BJ (cell line): Measurements from ENCODE around the gene FZR1. TPM values are rescaled to one million over a fixed set of nuclear protein-coding genes. Genes with fewer than 3 reads are reported as not detected.

Source experiments
- CTCF ChIA-PET: fragments of 350-600 bp; formaldehyde crosslinking; extraction: SDS; loops from one replicate; lab custom pipeline; 2021; ENCODE audit warnings: antibody characterized with exemption, inconsistent platforms; lab: Yijun Ruan, JAX
- POLR2A ChIA-PET: fragments of 300-600 bp; sonication (Branson Sonifier 250); formaldehyde crosslinking; extraction: SDS; loops from one replicate; lab custom pipeline; 2021; ENCODE audit warnings: antibody characterized with exemption; lab: Charles Lee
- DNase-seq: peaks from one replicate; pipeline ENCODE4 v3.0.0-alpha.2; 2011; ENCODE audit warnings: low read depth
- H3K27me3 ChIP-seq: 2 replicates; pipeline ENCODE4 v1.6.0; 2011; ENCODE audit warnings: low read length; ENCODE audit not compliant: control insufficient read depth, insufficient read depth
- H3K36me3 ChIP-seq: 2 replicates; pipeline ENCODE4 v1.5.1; 2011; ENCODE audit warnings: low read length; ENCODE audit not compliant: control insufficient read depth, insufficient read depth
- H3K4me3 ChIP-seq: 2 replicates; pipeline ENCODE4 v1.5.1; 2011; ENCODE audit warnings: low read depth, mild to moderate bottlenecking, control low read depth, low read length
- CTCF ChIP-seq: IDR thresholded peaks from 2 replicates; pipeline ENCODE4 v1.5.1; 2011; ENCODE audit warnings: low read depth, mild to moderate bottlenecking, control low read depth, inconsistent platforms, low read length, moderate library complexity; ENCODE audit not compliant: insufficient read depth
- polyA plus RNA-seq: library from polyadenylated mRNA; depleted of rRNA; stranded (reverse); fragments of >200 nt; gene quantifications from 2 replicates; pipeline ENCODE4 v1.2.3, GENCODE V29; 2011

Gene FZR1
- polyA plus RNA-seq, 1 experiment: 52.3 TPM

- Histone ChIP-seq H3K36me3 (peaks cover 14% of the 10 kb centered on the region), H3K27me3 (no peaks in the 10 kb centered on the region), H3K4me3 (no peak overlapping the region)
- DNase-seq: no peak
- CTCF ChIA-PET: no interaction called here
- POLR2A ChIA-PET: no interaction called here
- TF ChIP-seq CTCF: no peak
Measured at GRCh38 chr19:3508771-3509535, 2.8 kb downstream of the FZR1 start.

- DNase-seq: no peak
- ChIA-PET POLR2A (no interaction called here), CTCF (no interaction called here)
- no peak for TF ChIP-seq CTCF
- Histone ChIP-seq H3K36me3 (peaks cover 14% of the 10 kb centered on the region), H3K4me3 (no peak overlapping the region), H3K27me3 (no peaks in the 10 kb centered on the region)
Measured at GRCh38 chr19:3509566-3509989, 3.5 kb downstream of the FZR1 start.

GRCh38 chr19:3510727-3511126, 4.6 kb downstream of the FZR1 start:
- Histone ChIP-seq H3K27me3 (no peaks in the 10 kb centered on the region), H3K36me3 (peaks cover 16% of the 10 kb centered on the region), H3K4me3 (no peak overlapping the region)
- no peak for TF ChIP-seq CTCF
- no peak for DNase-seq
- CTCF ChIA-PET: no interaction called here
- POLR2A ChIA-PET: no interaction called here

- Histone ChIP-seq H3K27me3 (no peaks in the 10 kb centered on the region), H3K4me3 (no peak overlapping the region), H3K36me3 (peaks cover 16% of the 10 kb centered on the region)
- ChIA-PET POLR2A (no interaction called here), CTCF (no interaction called here)
- no peak for TF ChIP-seq CTCF
- DNase-seq: no peak
Measured at GRCh38 chr19:3511506-3512251, 5.6 kb downstream of the FZR1 start.

- H3K27me3 ChIP-seq: no peaks in the 10 kb centered on the region
- ChIA-PET POLR2A (no interaction called here), CTCF (interaction anchor here (1.3 kb wide), 1 partner anchor 32 kb away, joined by 4 read pairs; no protein-coding TSS in a partner anchor)
- H3K36me3 ChIP-seq: peaks cover 16% of the 10 kb centered on the region
- no peak for TF ChIP-seq CTCF
- no peak overlapping the region for H3K4me3 ChIP-seq
- DNase-seq: no peak
Measured at GRCh38 chr19:3512562-3513228, 6.6 kb downstream of the FZR1 start.
